ENCODE measurements around the gene ESPN.

DNA sequence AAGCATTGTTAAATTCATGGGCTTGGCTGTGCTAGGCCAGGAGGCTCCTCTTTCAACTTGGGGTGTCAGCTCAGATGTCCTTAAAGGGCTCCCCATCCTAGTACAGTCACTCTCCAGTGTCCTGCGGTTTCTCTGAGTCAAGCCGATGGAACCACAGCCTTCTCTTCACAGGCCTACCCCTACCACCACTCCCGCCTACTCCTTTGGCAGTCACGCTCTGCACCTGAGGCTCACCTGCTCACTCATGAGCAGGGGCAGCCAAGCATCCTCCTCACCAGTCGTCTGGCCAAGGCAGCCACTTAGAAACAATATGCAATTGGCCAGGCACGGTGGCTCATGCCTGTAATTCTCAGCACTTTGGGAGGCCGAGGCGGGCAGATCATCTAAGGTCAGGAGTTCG, 34.6 kb upstream of the ESPN start:
- TF ChIP-seq, protein P1, sequence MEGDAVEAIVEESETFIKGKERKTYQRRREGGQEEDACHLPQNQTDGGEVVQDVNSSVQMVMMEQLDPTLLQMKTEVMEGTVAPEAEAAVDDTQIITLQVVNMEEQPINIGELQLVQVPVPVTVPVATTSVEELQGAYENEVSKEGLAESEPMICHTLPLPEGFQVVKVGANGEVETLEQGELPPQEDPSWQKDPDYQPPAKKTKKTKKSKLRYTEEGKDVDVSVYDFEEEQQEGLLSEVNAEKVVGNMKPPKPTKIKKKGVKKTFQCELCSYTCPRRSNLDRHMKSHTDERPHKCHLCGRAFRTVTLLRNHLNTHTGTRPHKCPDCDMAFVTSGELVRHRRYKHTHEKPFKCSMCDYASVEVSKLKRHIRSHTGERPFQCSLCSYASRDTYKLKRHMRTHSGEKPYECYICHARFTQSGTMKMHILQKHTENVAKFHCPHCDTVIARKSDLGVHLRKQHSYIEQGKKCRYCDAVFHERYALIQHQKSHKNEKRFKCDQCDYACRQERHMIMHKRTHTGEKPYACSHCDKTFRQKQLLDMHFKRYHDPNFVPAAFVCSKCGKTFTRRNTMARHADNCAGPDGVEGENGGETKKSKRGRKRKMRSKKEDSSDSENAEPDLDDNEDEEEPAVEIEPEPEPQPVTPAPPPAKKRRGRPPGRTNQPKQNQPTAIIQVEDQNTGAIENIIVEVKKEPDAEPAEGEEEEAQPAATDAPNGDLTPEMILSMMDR (conservative IDR thresholded peaks at IDR 0.05 in 1 of 2, IDR thresholded peaks at IDR 0.05 in 1 of 2; ENCODE audit: extremely low read depth in 1 of 2, insufficient read depth in 1 of 2, low read depth in 1 of 2, low read length in 2 of 2), result no peak
- TF ChIP-seq EZH2 (IDR thresholded peaks at IDR 0.05; ENCODE audit: borderline replicate concordance, low read length), result no peak
